Suprapubic skin (tissue), 4 donors: ENCODE measurements around the gene COL6A1.

ENCODE experiments used
- POLR2A ChIP-seq, 2 donors: fragments of 450-650 bp; IDR thresholded peaks; one replicate each; pipeline ENCODE4 v1.6.1; 2017; ENCODE audit warnings: antibody characterized with exemption in 2 of 2, mild to moderate bottlenecking in 2 of 2, moderate library complexity in 2 of 2
- POLR2AphosphoS5 ChIP-seq, 3 donors: sonication (generic); formaldehyde crosslinking; IDR thresholded peaks; one replicate each; pipeline ENCODE4 v1.6.1; 2017; ENCODE audit warnings: antibody characterized with exemption in 3 of 3
- TF ChIP-seq, protein P1 (sequence below), 2 donors: fragments of 200-600 bp in 1 of 2; fragments of 450-650 bp in 1 of 2; sonication (generic) in 1 of 2; IDR thresholded peaks; one replicate each; pipeline ENCODE4 v1.5.1; 2016 to 2019; ENCODE audit warnings: antibody characterized with exemption in 2 of 2, mild to moderate bottlenecking in 1 of 2, moderate library complexity in 1 of 2

DNA sequence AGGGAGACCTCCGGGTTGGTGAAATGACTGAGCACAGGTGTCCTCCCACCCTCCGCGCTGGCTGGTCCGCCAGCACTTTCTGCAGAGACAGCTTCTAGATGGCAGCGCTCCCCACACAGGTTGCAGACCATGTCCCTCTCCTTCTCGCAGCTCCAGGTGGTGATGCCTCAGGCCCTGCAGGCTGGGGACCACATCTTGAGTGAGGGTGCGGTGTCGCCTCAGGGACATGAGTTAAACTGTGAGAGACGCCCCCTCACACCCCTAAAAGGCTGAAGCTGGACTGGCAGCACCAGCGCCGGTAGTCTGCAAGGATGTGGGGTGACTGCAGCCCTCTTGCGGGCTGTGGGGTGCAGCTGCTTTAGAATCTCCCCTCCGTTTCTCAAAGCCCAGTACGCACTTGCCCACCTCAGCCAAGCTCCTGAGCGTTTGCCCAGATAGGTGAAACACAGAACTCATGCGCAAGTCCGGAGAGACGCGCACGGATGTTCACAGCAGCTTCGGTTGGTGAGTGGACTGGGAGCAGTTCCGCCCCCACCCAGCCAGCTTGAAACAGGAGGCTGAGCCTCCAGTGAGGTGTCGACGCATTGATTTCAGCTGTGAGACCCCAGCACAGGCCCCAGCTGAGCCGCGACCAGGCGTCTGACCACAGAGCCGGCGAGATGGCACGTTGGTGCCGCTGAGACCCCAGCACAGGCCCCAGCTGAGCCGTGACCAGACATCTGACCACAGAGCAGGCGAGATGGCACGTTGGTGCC, 28.6 kb downstream of the COL6A1 start:
- TF ChIP-seq, protein P1, sequence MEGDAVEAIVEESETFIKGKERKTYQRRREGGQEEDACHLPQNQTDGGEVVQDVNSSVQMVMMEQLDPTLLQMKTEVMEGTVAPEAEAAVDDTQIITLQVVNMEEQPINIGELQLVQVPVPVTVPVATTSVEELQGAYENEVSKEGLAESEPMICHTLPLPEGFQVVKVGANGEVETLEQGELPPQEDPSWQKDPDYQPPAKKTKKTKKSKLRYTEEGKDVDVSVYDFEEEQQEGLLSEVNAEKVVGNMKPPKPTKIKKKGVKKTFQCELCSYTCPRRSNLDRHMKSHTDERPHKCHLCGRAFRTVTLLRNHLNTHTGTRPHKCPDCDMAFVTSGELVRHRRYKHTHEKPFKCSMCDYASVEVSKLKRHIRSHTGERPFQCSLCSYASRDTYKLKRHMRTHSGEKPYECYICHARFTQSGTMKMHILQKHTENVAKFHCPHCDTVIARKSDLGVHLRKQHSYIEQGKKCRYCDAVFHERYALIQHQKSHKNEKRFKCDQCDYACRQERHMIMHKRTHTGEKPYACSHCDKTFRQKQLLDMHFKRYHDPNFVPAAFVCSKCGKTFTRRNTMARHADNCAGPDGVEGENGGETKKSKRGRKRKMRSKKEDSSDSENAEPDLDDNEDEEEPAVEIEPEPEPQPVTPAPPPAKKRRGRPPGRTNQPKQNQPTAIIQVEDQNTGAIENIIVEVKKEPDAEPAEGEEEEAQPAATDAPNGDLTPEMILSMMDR (IDR thresholded peaks at IDR 0.05) = no peak
- TF ChIP-seq POLR2AphosphoS5 (IDR thresholded peaks at IDR 0.05) (no peak), POLR2A (IDR thresholded peaks at IDR 0.05) (no peak)
